T47D (cell line): ENCODE measurements around the gene STK17B.

Source experiments
- DNase-seq, 2 experiments: peaks; one replicate each; pipeline versions ENCODE4 v3.0.0 to v3.0.0-alpha.2; 2011 to 2012; ENCODE audit warnings: low read depth in 1 of 2, low spot score in 1 of 2
- JUND ChIP-seq: IDR thresholded peaks from 2 replicates; pipeline ENCODE4 v1.6.1; 2012; ENCODE audit warnings: low read depth
- in situ Hi-C: cut with HindIII; loops from 2 replicates; pipeline ENCODE4 v1.10.0; 2016; ENCODE audit warnings: low sequenced_read_pairs, low pct_unique_long_range_greater_than_20kb

Gene STK17B

GRCh38 chr2:196163285-196163684 is 8.1 kb downstream of the STK17B start:
- no peak for TF ChIP-seq JUND
- DNase-seq = no peak
- in situ Hi-C loops = no loop called here

- DNase-seq = no peak
- in situ Hi-C loops = no loop called here
- TF ChIP-seq JUND = no peak
Observed at GRCh38 chr2:196162586-196163175, 8.7 kb downstream of the STK17B start.

DNA sequence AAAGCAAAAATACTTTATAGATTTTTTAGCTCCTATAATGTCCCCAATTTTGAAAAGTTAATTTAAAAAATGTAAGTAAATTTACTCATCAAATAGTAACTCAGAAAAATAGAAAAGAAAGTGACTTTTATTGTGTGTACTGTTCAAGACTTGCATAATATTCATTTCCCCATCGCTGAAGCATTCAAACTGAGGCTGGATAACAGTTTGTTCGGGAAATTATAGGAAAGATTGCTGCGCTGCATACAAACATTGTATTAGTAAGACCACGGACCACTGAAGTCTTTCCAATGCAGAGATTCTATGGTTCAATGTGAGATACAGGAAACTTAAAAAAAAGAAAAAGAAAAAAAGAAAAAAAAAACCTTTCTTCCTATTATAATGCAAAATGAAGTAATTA is 10.4 kb downstream of the STK17B start:
- in situ Hi-C loops = no loop called here
- no peak for DNase-seq
- no peak for TF ChIP-seq JUND

DNA sequence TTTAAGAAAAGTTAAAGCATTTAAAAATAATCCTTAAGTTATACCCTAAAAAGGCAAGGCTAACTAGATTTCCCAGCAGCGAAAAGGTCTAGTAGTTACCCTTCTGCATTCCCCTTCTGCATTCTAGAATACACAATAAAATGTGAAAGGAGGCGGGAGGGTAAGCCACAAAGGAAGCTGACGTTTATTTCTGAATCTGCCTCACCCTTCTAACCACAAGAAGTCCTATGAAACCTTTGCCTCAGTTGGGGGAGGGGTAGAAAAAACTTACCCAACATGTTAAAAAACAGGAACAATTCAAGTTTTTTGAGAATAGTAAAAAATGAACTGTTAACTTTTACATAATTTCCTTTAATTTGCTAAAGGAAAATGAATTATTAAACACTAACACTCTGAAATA is 11.3 kb downstream of the STK17B start:
- in situ Hi-C loops = no loop called here
- no peak for TF ChIP-seq JUND
- peak in 1 of 2 experiments; percentile 8 for DNase-seq

DNA sequence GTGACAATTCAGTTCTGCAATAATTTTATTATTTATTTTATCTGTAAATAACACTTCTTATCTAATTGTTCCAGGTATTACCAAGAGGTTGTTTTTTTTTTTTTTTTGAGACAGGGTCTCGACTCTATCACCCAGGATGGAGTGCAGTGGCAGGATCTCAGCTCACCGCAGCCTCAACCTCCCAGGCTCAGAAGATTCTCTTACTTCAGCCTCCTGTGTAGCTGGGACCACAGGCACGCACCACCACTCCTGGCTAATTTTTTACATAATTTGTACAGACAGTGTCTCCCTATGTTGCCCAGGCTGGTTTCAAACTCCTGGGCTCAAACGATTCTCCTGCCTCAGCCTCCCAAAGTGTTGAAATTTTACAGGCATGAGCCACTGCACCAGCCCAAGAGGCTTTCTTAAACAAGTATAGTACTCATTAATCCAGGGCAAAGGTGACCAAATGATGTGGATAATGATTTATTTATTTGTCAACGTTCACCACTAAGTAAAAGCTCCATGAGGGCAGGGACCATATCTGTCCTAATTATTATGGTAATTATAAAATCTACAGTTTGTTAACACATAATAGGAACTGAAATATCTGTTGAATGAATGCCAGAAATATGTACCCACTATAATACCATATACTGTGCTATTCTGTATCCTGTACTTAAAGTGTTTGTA is 12.0 kb downstream of the STK17B start:
- no peak for DNase-seq
- in situ Hi-C loops = no loop called here
- no peak for TF ChIP-seq JUND

- TF ChIP-seq JUND = no peak
- no peak for DNase-seq
- in situ Hi-C loops = no loop called here
Observed at GRCh38 chr2:196155575-196155974, 15.8 kb downstream of the STK17B start.

GRCh38 chr2:196153480-196153879 is 17.9 kb downstream of the STK17B start:
- in situ Hi-C loops = no loop called here
- TF ChIP-seq JUND = no peak
- DNase-seq = no peak

- TF ChIP-seq JUND = no peak
- in situ Hi-C loops = no loop called here
- no peak for DNase-seq
Observed at GRCh38 chr2:196149948-196150347, 21.4 kb downstream of the STK17B start.

DNA sequence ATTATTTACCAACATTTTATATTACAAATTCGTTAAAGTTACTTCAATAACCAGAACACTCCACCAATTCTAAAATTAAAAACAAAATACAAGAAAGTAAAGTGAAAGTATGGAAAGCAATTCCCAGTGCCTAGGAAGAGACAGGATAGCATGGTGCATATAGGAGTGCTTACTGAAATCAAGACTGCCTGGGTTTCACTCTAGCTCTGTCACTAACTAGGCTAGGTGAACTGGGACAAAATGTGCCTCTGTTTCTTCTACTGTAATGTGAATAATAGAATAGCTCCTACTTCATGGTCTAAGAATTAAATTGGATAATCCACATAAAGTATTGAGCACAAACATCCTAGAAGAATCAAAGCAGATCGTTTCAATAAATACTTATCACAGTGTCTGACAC is 22.6 kb downstream of the STK17B start:
- no peak for DNase-seq
- TF ChIP-seq JUND = no peak

GRCh38 chr2:196145256-196145655 is 26.1 kb downstream of the STK17B start:
- no peak for TF ChIP-seq JUND
- in situ Hi-C loops = no loop called here
- DNase-seq = no peak

More for the DNA sequence above, 22.6 kb downstream of the STK17B start:
- in situ Hi-C loops = no loop called here

DNA sequence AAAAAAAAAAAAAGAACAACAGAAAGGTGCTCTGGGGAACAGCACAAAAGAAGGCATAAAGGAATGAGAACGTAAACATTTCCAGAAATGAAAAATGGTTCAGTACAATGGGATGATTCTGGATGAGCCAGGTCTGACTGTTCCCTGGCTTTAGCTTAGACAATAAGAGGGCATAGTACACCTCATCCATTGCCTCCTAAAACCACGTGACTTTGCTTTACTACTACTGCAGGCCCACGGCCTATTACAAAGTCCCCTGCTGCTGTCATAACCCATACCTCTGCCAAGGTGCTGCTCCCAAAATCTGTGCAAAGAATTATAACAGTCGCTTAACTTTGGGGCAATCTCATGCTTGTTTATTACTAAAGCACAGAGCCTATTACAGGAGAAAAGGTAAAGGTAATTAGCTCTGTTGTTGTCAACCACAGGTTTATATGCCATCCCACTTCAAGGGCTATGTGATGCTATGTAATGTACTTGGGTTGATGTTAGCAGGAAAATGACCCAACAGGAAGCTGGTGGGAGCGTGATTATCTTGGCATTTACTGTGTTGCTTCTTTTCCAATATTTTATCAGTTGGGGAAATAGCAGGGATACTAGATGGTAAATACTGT is 26.8 kb downstream of the STK17B start:
- in situ Hi-C loops = no loop called here
- TF ChIP-seq JUND = no peak
- no peak for DNase-seq

GRCh38 chr2:196143730-196144131 is 27.6 kb downstream of the STK17B start:
- DNase-seq = no peak
- in situ Hi-C loops = no loop called here
- TF ChIP-seq JUND = no peak

- TF ChIP-seq JUND = no peak
- no peak for DNase-seq
- in situ Hi-C loops = no loop called here
Observed at GRCh38 chr2:196142825-196143224, 28.6 kb downstream of the STK17B start.
